CD4-positive, alpha-beta T cell (primary cell): ENCODE results near the gene SPSB3. TPM values are rescaled to one million over a fixed set of nuclear protein-coding genes. Genes with fewer than 3 reads are reported as not detected.

Source experiments
- ATAC-seq: fragments of 200-7000 bp; cut with Tn5 transposase; one replicate; pipeline ENCODE4 v1.10.0; 2022; ENCODE audit warnings: mild to moderate bottlenecking; ENCODE audit not compliant: poor library complexity
- CTCF ChIA-PET: fragments of 350-600 bp; sonication (Branson Sonifier 250); formaldehyde crosslinking; loops from one replicate; lab custom pipeline; 2021; ENCODE audit warnings: antibody characterized with exemption, inconsistent platforms; lab: Charles Lee
- POLR2A ChIA-PET: fragments of 350-600 bp; sonication (Branson Sonifier 250); formaldehyde crosslinking; loops from one replicate; lab custom pipeline; 2021; ENCODE audit warnings: antibody characterized with exemption, inconsistent platforms; lab: Charles Lee
- DNase-seq, 14 experiments: peaks; one replicate each; pipeline ENCODE4 v3.0.0-alpha.2; 2013 to 2020; ENCODE audit warnings: mixed read lengths in 2 of 14
- H3K27ac ChIP-seq, 2 donors: one replicate each; pipeline versions ENCODE4 v1.5.1 to v1.7.0; 2013; ENCODE audit warnings: low read length in 2 of 2, low read depth in 1 of 2, mild to moderate bottlenecking in 1 of 2
- H3K27me3 ChIP-seq, 2 experiments: 1 replicate in 1 of 2; 2 replicates in 1 of 2; pipeline versions ENCODE4 v1.6.1 to v1.7.0; 2013; ENCODE audit warnings: low read length in 2 of 2, control low read depth in 1 of 2, mild to moderate bottlenecking in 1 of 2, moderate library complexity in 1 of 2; ENCODE audit not compliant: insufficient read depth in 2 of 2, control insufficient read depth in 1 of 2
- H3K36me3 ChIP-seq: one replicate; pipeline ENCODE4 v1.6.1; 2013; ENCODE audit warnings: low read length, control low read depth; ENCODE audit not compliant: insufficient read depth
- H3K4me1 ChIP-seq: one replicate; pipeline ENCODE4 v1.6.1; 2013; ENCODE audit warnings: low read length, control low read depth; ENCODE audit not compliant: insufficient read depth
- H3K4me3 ChIP-seq: one replicate; pipeline ENCODE4 v1.5.1; 2013; ENCODE audit warnings: mild to moderate bottlenecking, low read length, moderate library complexity
- H3K9me3 ChIP-seq, 2 experiments: 1 replicate in 1 of 2; 2 replicates in 1 of 2; pipeline versions ENCODE4 v1.6.1 to v1.7.0; 2013; ENCODE audit warnings: low read length in 2 of 2, mild to moderate bottlenecking in 2 of 2, control low read depth in 1 of 2, moderate library complexity in 1 of 2; ENCODE audit not compliant: control insufficient read depth in 1 of 2, insufficient read depth in 1 of 2
- H3K27ac Mint-ChIP-seq: one replicate; pipeline ENCODE4 v1.8.0; 2020; ENCODE audit warnings: mixed read lengths
- H3K27me3 Mint-ChIP-seq: one replicate; pipeline ENCODE4 v1.8.0; 2021; ENCODE audit warnings: mixed read lengths
- H3K36me3 Mint-ChIP-seq: one replicate; pipeline ENCODE4 v1.8.0; 2021; ENCODE audit warnings: low read depth, mixed read lengths
- H3K4me1 Mint-ChIP-seq: one replicate; pipeline ENCODE4 v1.8.0; 2021; ENCODE audit warnings: low read depth, mixed read lengths
- H3K4me3 Mint-ChIP-seq: one replicate; pipeline ENCODE4 v1.8.0; 2020; ENCODE audit warnings: mild to moderate bottlenecking, mixed read lengths
- H3K9me3 Mint-ChIP-seq: one replicate; pipeline ENCODE4 v1.8.0; 2020; ENCODE audit warnings: mixed read lengths
- intact Hi-C, 2 experiments: fragments of 100-400 bp; cut with DNase I in 1 of 2; cut with micrococcal nuclease in 1 of 2; formaldehyde crosslinking; loops; one replicate each; pipeline versions ENCODE4 v1.15.1 to v1.9.0; 2023 to 2025; cut with DNase I, micrococcal nuclease
- total RNA-seq, 174 experiments: library from RNA in 2 of 174; stranded (reverse) in 2 of 174; gene quantifications; one replicate each; pipeline ENCODE4 v1.2.3 and lab custom pipeline; 2021 to 2026
- TF ChIP-seq, protein P1 (sequence below): fragments of 200-600 bp; IDR thresholded peaks from one replicate; pipeline ENCODE4 v1.8.0; 2022; ENCODE audit warnings: antibody characterized with exemption, mild to moderate bottlenecking

SPSB3 gene
- total RNA-seq, 2 experiments from 2014 or later = 86.3 to 87.6 TPM

DNA sequence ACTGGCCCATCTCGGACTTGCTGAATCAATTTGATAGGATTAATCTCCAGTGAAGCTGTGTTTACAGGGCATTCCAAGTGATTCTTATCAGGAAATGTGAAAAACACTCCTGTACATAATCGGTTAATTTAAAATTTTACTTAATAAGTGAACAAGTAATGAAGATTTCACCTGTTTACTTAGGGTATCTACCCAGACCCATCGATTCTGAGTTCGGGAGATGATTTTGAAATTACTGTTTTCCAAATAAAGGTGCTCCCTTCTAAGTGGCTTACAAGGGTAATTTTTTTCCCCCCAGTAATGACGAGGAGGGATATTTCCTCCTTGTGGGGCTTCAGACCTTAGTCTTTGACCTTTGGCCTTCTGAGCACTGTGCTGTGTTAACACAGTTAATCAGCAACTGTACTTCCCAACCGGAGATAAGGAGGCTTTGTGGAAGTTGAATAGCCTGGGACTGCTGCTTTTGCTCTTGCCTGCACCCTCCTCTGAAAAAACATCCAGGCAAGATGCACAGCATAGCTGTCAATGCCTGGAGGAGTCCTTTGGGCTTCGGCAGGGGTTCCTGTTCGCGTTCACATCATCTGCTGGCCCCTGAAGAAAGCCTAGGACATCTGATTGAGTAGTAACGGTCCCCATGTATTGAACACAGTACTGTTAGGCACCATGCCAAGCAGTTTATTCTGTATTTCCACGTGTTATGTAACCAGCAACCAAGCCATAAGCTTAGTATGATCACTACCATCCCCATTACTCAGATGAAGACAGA, 46.5 kb upstream of the SPSB3 start:
- H3K4me1 Mint-ChIP-seq = peaks cover 37% of the 10 kb centered on the region
- no peak for ATAC-seq
- POLR2A ChIA-PET = interaction anchor here (2.4 kb wide), 1 partner anchor 137 kb away, joined by 17 read pairs; the partner anchor contains the start of gene RPS2

DNA sequence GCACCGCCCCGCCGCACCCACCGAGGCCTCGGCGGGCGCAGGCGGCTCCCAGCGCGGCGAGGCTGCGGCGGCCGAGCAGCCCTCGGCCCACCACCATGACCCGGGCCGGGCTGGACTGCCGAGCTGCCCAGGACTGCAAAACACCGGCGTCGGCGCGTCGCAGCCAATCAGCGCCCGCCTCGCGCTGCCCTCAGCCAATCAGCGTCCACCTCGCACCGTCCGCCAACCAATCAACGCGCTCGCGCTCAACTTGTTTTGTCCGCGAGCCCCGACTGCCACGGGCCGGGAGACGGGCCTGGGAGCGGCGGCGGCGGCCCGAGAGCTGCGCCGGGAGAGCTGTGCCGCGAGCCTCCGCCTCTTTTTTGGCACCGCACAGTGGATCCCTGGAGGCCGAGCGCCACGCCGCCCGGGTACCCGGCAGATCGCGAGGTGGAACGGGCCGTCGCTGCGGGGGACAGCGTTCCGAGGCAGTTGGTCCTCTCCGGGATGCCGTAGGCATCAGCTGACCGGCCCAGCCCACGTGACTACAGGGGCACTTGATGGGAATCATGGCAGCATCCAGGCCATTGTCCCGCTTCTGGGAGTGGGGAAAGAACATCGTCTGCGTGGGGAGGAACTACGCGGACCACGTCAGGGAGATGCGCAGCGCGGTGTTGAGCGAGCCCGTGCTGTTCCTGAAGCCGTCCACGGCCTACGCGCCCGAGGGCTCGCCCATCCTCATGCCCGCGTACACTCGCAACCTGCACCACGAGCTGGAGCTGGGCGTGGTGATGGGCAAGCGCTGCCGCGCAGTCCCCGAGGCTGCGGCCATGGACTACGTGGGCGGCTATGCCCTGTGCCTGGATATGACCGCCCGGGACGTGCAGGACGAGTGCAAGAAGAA, 44.6 kb upstream of the SPSB3 start, which contains the start of the genes FAHD1 and HAGH:
FAHD1 (plus strand) TSS at position 516 of the 883 bp plus-strand sequence; CDS start at position 549, 33 bp downstream.
HAGH (minus strand) TSS at position 135 of the 883 bp plus-strand sequence; CDS start at position 97, 38 bp downstream.
- Mint-ChIP-seq H3K27ac (peak within 1 kb of the TSS; percentile 90), H3K9me3 (no peaks in the 10 kb centered on the region), H3K36me3 (no peaks in the 10 kb centered on the region), H3K4me1 (peaks cover 37% of the 10 kb centered on the region), H3K4me3 (peak within 1 kb of the TSS; percentile 91), H3K27me3 (no peaks in the 10 kb centered on the region)
- peak; percentile 82 for ATAC-seq
- peak; percentile 82 to 97 (median 88) for DNase-seq
- H3K27ac ChIP-seq = peak within 1 kb of the TSS; percentile 72 to 77
- H3K36me3 ChIP-seq = peaks cover 12% of the 10 kb centered on the region
- H3K4me1 ChIP-seq = peaks cover 51% of the 10 kb centered on the region
- CTCF ChIA-PET = interaction anchor here (0.8 kb wide), 2 partner anchors 14 to 176 kb away, joined by 3 read pairs; no protein-coding TSS in a partner anchor
- POLR2A ChIA-PET = interaction anchor here (0.7 to 3.6 kb wide), 14 partner anchors 28 to 693 kb away, joined by 3 to 51 read pairs (median 4); partner anchors contain the start of genes AMDHD2, EME2, JPT2 and MAPK8IP3
- no peaks in the 10 kb centered on the region for H3K9me3 ChIP-seq
- TF ChIP-seq, protein P1, sequence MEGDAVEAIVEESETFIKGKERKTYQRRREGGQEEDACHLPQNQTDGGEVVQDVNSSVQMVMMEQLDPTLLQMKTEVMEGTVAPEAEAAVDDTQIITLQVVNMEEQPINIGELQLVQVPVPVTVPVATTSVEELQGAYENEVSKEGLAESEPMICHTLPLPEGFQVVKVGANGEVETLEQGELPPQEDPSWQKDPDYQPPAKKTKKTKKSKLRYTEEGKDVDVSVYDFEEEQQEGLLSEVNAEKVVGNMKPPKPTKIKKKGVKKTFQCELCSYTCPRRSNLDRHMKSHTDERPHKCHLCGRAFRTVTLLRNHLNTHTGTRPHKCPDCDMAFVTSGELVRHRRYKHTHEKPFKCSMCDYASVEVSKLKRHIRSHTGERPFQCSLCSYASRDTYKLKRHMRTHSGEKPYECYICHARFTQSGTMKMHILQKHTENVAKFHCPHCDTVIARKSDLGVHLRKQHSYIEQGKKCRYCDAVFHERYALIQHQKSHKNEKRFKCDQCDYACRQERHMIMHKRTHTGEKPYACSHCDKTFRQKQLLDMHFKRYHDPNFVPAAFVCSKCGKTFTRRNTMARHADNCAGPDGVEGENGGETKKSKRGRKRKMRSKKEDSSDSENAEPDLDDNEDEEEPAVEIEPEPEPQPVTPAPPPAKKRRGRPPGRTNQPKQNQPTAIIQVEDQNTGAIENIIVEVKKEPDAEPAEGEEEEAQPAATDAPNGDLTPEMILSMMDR = no peak
- H3K27me3 ChIP-seq = no peaks in the 10 kb centered on the region
- peak within 1 kb of the TSS; percentile 76 for H3K4me3 ChIP-seq
- intact Hi-C loops = loop anchor here (2.0 to 5.0 kb wide), 6 partner anchors 28 to 120 kb away; partner anchors contain the start of genes EME2 (in 2 of the 2), MRPS34 (in 2 of the 2), MAPK8IP3 (in 1 of the 2) and NME3 (in 1 of the 2)

More for the DNA sequence above, 46.5 kb upstream of the SPSB3 start:
- intact Hi-C loops = loop anchor here (5.0 kb wide), 2 partner anchors 57 to 122 kb away; partner anchors contain the start of genes EME2 (in 1 of the 2), MAPK8IP3 (in 1 of the 2), MRPS34 (in 1 of the 2) and NME3 (in 1 of the 2)
- Mint-ChIP-seq H3K27me3 (no peaks in the 10 kb centered on the region), H3K27ac (peak overlapping the region; percentile 48), H3K36me3 (no peaks in the 10 kb centered on the region), H3K9me3 (no peaks in the 10 kb centered on the region), H3K4me3 (peak overlapping the region; percentile 91)
- no peaks in the 10 kb centered on the region for H3K27me3 ChIP-seq
- no peaks in the 10 kb centered on the region for H3K9me3 ChIP-seq
- H3K4me1 ChIP-seq = peaks cover 42% of the 10 kb centered on the region
- peaks cover 2% of the 10 kb centered on the region for H3K36me3 ChIP-seq
- H3K27ac ChIP-seq = no peak overlapping the region
- TF ChIP-seq, protein P1 = no peak
- no peak for DNase-seq
- CTCF ChIA-PET = no interaction called here
- no peak overlapping the region for H3K4me3 ChIP-seq
